Endothelial cell of hepatic sinusoid (primary cell): ENCODE measurements around the gene AXIN2.

Experiments used
- in situ Hi-C: cut with HindIII; loops from 2 replicates; pipeline ENCODE4 v1.10.0; 2017; ENCODE audit warnings: low sequenced_read_pairs

The AXIN2 gene, protein sequence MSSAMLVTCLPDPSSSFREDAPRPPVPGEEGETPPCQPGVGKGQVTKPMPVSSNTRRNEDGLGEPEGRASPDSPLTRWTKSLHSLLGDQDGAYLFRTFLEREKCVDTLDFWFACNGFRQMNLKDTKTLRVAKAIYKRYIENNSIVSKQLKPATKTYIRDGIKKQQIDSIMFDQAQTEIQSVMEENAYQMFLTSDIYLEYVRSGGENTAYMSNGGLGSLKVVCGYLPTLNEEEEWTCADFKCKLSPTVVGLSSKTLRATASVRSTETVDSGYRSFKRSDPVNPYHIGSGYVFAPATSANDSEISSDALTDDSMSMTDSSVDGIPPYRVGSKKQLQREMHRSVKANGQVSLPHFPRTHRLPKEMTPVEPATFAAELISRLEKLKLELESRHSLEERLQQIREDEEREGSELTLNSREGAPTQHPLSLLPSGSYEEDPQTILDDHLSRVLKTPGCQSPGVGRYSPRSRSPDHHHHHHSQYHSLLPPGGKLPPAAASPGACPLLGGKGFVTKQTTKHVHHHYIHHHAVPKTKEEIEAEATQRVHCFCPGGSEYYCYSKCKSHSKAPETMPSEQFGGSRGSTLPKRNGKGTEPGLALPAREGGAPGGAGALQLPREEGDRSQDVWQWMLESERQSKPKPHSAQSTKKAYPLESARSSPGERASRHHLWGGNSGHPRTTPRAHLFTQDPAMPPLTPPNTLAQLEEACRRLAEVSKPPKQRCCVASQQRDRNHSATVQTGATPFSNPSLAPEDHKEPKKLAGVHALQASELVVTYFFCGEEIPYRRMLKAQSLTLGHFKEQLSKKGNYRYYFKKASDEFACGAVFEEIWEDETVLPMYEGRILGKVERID

GRCh38 chr17:65561452-65562205 is at the start of gene AXIN2:
AXIN2 (minus strand) TSS chr17:65561648; CDS start chr17:65558620, 3,028 bp downstream.
- in situ Hi-C loops = no loop called here

DNA sequence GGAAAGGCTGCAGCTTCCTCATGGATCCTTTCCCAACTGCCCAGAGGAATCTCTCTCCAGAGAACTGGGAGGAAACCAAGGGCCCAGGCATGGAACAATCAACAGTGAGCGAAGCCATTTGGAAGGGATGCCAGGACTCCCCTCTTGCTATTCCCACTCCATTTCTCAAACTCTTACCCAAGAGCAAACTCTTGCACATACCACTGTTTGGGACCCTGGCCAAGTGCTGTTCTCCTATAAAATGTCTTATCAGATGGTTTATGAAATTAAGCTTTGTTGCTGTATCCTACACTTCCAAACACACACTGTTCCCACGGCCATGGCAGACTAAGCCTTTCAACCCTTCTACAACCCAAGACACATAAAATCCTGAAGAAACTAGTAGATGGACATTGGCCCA is 48.3 kb upstream of the AXIN2 start:
- in situ Hi-C loops = no loop called here

DNA sequence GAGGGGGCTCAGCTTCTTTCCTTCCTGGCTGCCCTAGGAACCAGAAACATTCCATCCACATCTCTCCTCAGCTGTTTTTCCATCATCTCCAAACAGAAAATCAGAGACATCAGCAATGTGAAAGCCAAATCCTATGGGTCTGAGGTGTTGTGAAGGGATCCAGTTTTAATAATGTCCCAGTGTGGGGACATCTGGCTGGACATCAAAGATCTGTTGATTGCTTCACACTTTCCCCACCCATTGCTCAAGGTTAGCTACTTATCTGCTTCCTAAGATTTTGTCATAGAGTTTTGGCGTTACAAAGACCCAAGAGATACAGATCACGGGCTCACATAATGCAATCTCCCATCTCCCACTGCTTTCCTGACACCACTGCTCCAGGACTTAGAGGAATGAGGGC is 47.8 kb upstream of the AXIN2 start:
- in situ Hi-C loops = no loop called here

GRCh38 chr17:65604070-65604469 is 42.6 kb upstream of the AXIN2 start:
- in situ Hi-C loops = no loop called here

- in situ Hi-C loops = no loop called here
Measured at GRCh38 chr17:65601881-65602280, 40.4 kb upstream of the AXIN2 start.

- in situ Hi-C loops = no loop called here
Measured at GRCh38 chr17:65601145-65601544, 39.7 kb upstream of the AXIN2 start.

GRCh38 chr17:65600518-65600917 is 39.1 kb upstream of the AXIN2 start:
- in situ Hi-C loops = no loop called here

DNA sequence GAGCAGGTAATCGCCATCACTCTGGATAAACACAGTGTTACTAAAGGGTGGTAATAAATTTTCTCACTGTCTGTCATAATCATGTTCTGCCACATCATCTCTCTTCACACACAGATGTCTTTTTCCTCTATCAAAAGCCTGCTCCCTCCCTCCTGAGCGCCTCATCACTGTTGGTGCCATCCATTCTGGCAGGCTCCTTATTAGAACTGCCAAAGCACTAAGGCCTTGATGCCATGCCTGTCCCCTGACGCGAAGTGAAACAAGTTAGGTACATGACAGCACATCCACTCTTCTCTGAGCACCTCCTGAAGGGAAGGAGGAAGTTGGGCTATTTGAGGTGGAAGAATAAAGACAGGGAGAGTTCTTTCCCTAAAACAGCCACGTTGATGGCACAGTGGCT is 38.2 kb upstream of the AXIN2 start:
- in situ Hi-C loops = loop anchor here (5.0 to 25.0 kb wide), 2 partner anchors 102 to 113 kb away; no protein-coding TSS in a partner anchor

DNA sequence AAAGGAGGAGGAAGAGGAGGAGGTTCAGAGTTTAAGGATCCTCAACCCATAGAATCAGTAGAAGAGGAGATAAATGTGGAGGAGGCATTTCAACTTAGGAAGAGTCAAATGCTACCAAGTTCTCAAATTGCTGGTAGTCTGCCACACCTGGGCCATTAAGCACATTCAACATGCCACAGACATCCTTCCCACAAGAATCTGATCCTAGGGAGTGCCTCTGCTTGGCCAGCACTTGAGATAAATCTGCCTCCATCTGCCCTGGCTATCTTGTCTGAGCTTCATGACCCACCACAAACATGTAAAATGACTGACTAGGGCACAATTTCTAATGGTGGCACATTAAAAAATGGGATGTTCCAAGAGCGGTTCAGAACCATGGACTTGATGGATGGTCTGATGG is 37.3 kb upstream of the AXIN2 start:
- in situ Hi-C loops = loop anchor here (5.0 to 25.0 kb wide), 2 partner anchors 101 to 114 kb away; no protein-coding TSS in a partner anchor

GRCh38 chr17:65595071-65595656 is 33.7 kb upstream of the AXIN2 start:
- in situ Hi-C loops = loop anchor here (5.0 to 25.0 kb wide), 2 partner anchors 98 to 117 kb away; no protein-coding TSS in a partner anchor

GRCh38 chr17:65593855-65594845 is 32.7 kb upstream of the AXIN2 start:
- in situ Hi-C loops = loop anchor here (5.0 to 25.0 kb wide), 2 partner anchors 47 to 118 kb away; no protein-coding TSS in a partner anchor

GRCh38 chr17:65593092-65593854 is 31.8 kb upstream of the AXIN2 start:
- in situ Hi-C loops = loop anchor here (5.0 to 25.0 kb wide), 2 partner anchors 46 to 119 kb away; no protein-coding TSS in a partner anchor

DNA sequence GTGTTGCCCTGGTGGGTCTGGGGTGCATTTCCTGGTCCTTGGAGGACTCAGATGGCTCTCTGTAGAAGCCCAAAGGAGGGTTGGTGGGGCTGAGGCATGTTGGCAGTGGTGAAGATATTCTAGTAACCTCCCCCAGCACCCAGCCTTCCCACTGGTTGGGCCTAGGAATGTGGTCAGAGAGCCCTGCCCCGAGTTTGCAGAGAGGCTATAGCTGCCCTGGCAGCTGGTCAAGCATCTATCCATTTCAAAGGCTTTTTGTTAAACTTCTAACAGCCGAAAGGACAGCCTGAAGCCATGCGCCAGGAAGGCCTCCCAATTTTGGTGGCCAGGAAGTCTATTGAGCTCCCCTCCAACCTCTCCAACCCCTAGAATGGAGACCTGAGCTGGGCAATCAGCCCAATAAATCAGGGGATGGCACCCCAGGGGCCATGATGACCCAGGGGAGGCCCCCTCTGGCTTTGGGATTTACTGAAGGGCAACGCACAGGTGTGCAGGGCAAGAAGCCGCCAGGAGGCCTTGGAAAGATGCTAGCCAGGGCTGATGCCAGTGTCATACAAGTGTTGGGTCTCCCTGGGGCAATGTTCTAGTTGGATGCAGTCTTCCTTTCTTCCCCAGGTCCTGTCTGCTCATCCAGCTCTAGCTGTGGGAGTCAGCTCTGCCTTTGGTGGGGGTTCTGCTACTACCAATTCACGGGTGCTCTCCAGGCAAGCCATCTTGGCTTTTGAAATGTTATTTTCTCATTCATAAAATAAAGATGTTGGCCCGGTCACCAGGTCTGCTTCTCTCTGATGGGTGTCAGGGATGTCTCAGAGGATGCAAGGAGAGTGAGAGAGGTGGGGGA is 30.9 kb upstream of the AXIN2 start:
- in situ Hi-C loops = loop anchor here (5.0 to 25.0 kb wide), 2 partner anchors 45 to 120 kb away; no protein-coding TSS in a partner anchor

DNA sequence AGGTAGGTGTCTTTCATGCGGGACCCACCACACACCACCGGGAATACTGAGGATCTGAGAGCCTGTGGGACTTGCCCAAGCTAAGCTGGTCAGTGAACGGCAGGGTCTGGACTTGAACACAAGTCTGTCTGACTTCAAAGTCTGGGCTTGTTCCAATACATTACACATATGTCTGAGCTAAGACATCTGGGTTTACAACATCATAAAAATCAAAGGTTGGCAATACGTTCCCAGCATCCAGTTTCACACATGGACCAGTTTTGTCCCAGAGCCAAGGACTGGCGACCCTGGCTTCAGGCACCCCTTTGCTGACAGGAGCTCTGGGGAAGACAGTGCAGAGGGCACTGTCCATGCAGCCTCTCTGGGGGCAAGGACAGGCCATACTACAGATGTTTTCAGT is 27.9 kb upstream of the AXIN2 start:
- in situ Hi-C loops = loop anchor here (25.0 kb wide), 1 partner anchor 123 kb away; no protein-coding TSS in a partner anchor

DNA sequence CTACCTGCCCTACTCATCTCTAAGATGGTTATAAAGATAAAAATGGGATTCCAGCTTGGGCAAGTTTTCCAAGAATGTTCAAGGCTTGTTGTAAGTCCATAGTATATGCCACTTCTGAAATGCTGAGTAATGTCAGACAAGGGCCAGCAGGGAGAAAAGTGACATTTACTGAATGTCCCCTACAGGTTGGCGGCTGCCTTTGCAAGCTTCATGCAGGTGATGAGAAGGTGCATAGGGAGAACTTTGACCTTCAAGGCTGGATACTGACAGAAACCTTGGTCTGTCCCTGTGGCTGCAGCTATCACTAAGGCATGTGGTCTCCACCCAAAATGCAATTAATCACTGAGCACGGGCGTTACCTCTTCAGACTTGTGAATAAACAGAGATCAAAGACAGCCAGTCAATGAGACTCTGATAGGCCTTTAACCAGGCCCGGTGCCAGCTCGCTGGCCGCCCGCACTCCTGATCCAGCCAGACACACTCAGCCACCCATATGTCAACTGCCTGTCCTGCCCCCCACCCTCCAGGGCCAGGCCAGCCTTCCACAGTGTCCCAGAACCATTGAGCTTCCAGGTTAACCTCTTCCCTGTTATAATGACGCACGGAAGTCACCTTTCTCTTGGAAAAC is 26.8 kb upstream of the AXIN2 start:
- in situ Hi-C loops = loop anchor here (25.0 kb wide), 1 partner anchor 124 kb away; no protein-coding TSS in a partner anchor

- in situ Hi-C loops = loop anchor here (25.0 kb wide), 1 partner anchor 125 kb away; no protein-coding TSS in a partner anchor
Measured at GRCh38 chr17:65587534-65588180, 26.2 kb upstream of the AXIN2 start.
